ENCODE results near the gene IGDCC3. TPM values are rescaled to one million over a fixed set of nuclear protein-coding genes. Genes with fewer than 3 reads are reported as not detected.

IGDCC3 gene
- polyA plus RNA-seq, 1 donor (not counting 4 experiments of a cell fraction or from before 2014, with no cell fraction given), result not detected

DNA sequence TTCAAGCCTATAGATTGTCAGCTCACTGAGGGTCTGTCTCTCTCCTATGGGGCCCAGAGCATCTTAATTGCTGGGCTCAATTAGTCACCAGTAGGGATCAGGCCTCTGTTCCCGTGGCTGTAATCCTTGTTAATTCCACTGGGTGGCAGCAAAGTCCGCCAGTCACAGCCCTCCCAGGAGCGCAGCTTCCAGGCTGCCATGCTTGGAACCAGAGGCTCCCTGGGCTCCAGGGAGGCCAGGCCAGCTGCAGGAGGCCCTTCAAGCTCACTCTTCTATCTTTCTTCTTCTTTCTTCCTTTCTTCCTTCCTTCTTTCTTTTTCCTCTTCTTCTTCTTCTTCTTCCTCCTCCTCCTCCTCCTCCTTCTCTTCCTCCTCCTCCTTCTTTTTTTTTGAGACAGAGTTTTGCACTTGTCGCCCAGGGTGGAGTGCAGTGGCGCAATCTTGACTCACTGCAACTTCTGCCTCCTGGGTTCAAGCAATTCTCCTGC is 58.9 kb downstream of the IGDCC3 start:
- Histone ChIP-seq H3K9me1 (ENCODE audit: control insufficient read depth, extremely low read depth, insufficient read depth, low read length) (no peaks in the 10 kb centered on the region), H3K4me3 (ENCODE audit: control insufficient read depth in 2 of 3, extremely low read depth in 1 of 3, insufficient read depth in 2 of 3, low read depth in 1 of 3, low read length in 3 of 3) (no peak overlapping the region), H3K9ac (ENCODE audit: control insufficient read depth, extremely low read depth, insufficient read depth, low read length) (no peak overlapping the region), H3K36me3 (ENCODE audit: control insufficient read depth in 2 of 2, extremely low read depth in 1 of 2, insufficient read depth in 2 of 2, low read length in 2 of 2) (no peaks in the 10 kb centered on the region), H3K27ac (ENCODE audit: control insufficient read depth, insufficient read depth, low read length) (no peak overlapping the region), H3K9me3 (ENCODE audit: control insufficient read depth, low read depth, low read length) (no peaks in the 10 kb centered on the region), H4K20me1 (ENCODE audit: control insufficient read depth, extremely low read depth, insufficient read depth, low read length) (no peaks in the 10 kb centered on the region), H3K79me2 (ENCODE audit: control insufficient read depth, insufficient read depth, low read length) (no peaks in the 10 kb centered on the region), H3K4me2 (ENCODE audit: control insufficient read depth, extremely low read depth, insufficient read depth, low read depth, low read length) (no peak overlapping the region), H2AFZ (ENCODE audit: control insufficient read depth, low read length) (no peak overlapping the region), H3K4me1 (ENCODE audit: control insufficient read depth, extremely low read depth, insufficient read depth, low read length) (no peaks in the 10 kb centered on the region), H3K27me3 (ENCODE audit: control insufficient read depth, extremely low read depth, insufficient read depth, low read length) (peaks cover 8% of the 10 kb centered on the region)
- dilution Hi-C loops (cut with MboI; ENCODE audit: extremely low pct_ligation_motif_present, low sequenced_read_pairs), result no loop called here
- FAIRE-seq (peak; percentile 75), DNase-seq (ENCODE audit: low read depth, low spot score) (no peak)
- TF ChIP-seq, protein P1, sequence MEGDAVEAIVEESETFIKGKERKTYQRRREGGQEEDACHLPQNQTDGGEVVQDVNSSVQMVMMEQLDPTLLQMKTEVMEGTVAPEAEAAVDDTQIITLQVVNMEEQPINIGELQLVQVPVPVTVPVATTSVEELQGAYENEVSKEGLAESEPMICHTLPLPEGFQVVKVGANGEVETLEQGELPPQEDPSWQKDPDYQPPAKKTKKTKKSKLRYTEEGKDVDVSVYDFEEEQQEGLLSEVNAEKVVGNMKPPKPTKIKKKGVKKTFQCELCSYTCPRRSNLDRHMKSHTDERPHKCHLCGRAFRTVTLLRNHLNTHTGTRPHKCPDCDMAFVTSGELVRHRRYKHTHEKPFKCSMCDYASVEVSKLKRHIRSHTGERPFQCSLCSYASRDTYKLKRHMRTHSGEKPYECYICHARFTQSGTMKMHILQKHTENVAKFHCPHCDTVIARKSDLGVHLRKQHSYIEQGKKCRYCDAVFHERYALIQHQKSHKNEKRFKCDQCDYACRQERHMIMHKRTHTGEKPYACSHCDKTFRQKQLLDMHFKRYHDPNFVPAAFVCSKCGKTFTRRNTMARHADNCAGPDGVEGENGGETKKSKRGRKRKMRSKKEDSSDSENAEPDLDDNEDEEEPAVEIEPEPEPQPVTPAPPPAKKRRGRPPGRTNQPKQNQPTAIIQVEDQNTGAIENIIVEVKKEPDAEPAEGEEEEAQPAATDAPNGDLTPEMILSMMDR (optimal IDR thresholded peaks at IDR 0.05 in 1 of 3, IDR thresholded peaks at IDR 0.05 in 1 of 3, conservative IDR thresholded peaks at IDR 0.05 in 1 of 3; ENCODE audit: extremely low read depth in 1 of 3, insufficient read depth in 2 of 3, low read length in 3 of 3), result peak; percentile 75 to 92 (median 88)
- TF ChIP-seq EZH2 (IDR thresholded peaks at IDR 0.05; ENCODE audit: low read length), result no peak

DNA sequence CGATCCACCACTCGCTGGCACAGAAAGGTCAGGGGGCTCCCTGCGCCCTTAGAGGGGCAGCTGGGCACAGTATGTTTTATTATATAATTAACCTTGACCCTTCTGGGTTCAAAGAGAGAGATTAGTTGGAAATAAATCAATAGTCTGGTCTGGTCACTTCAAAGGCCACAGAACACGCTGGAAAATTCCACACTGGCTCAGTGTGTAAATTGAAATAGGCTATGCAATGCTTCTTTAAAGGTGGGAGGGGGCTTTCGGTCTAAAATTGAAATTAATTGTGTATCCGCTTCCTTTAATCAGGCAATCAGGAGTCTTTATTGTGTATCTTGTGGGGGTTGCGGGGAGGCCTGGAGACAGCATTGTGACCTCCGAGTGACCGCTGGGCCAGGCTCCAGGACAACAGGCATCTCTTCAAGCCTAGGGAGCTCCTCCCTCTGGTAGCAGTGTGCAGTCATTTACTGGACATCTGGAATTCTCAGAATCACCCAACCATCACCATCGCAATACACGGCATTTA is 65.3 kb downstream of the IGDCC3 start:
- no peak overlapping the region for H3K9ac ChIP-seq (ENCODE audit: control insufficient read depth, extremely low read depth, insufficient read depth, low read length)
- no peak overlapping the region for H2AFZ ChIP-seq (ENCODE audit: control insufficient read depth, low read length)
- no peak overlapping the region for H3K27ac ChIP-seq (ENCODE audit: control insufficient read depth, insufficient read depth, low read length)
- H4K20me1 ChIP-seq (ENCODE audit: control insufficient read depth, extremely low read depth, insufficient read depth, low read length), result no peaks in the 10 kb centered on the region
- no peaks in the 10 kb centered on the region for H3K27me3 ChIP-seq (ENCODE audit: control insufficient read depth, extremely low read depth, insufficient read depth, low read length)
- H3K79me2 ChIP-seq (ENCODE audit: control insufficient read depth, insufficient read depth, low read length), result no peaks in the 10 kb centered on the region
- H3K9me3 ChIP-seq (ENCODE audit: control insufficient read depth, low read depth, low read length), result no peaks in the 10 kb centered on the region
- DNase-seq (ENCODE audit: low read depth, low spot score) (no peak), FAIRE-seq (no peak)
- no peaks in the 10 kb centered on the region for H3K9me1 ChIP-seq (ENCODE audit: control insufficient read depth, extremely low read depth, insufficient read depth, low read length)
- no peak overlapping the region for H3K4me3 ChIP-seq (ENCODE audit: control insufficient read depth in 2 of 3, extremely low read depth in 1 of 3, insufficient read depth in 2 of 3, low read depth in 1 of 3, low read length in 3 of 3)
- dilution Hi-C loops (cut with MboI; ENCODE audit: extremely low pct_ligation_motif_present, low sequenced_read_pairs), result no loop called here
- TF ChIP-seq EZH2 (IDR thresholded peaks at IDR 0.05; ENCODE audit: low read length), result no peak
- TF ChIP-seq, protein P1 (optimal IDR thresholded peaks at IDR 0.05 in 1 of 3, IDR thresholded peaks at IDR 0.05 in 1 of 3, conservative IDR thresholded peaks at IDR 0.05 in 1 of 3; ENCODE audit: extremely low read depth in 1 of 3, insufficient read depth in 2 of 3, low read length in 3 of 3), result no peak
- no peak overlapping the region for H3K4me2 ChIP-seq (ENCODE audit: control insufficient read depth, extremely low read depth, insufficient read depth, low read depth, low read length)
- no peaks in the 10 kb centered on the region for H3K36me3 ChIP-seq (ENCODE audit: control insufficient read depth in 2 of 2, extremely low read depth in 1 of 2, insufficient read depth in 2 of 2, low read length in 2 of 2)
- peaks cover 6% of the 10 kb centered on the region for H3K4me1 ChIP-seq (ENCODE audit: control insufficient read depth, extremely low read depth, insufficient read depth, low read length)

All from keratinocyte (primary cell).